ENCODE measurements around the gene STOM.

STOM gene

GRCh38 chr9:121298689-121299466, 71.2 kb downstream of the STOM start (continued):
- peak; percentile 76 for TF ChIP-seq PRDM10 (tag by site-specific recombination; IDR thresholded peaks at IDR 0.05)
- TF ChIP-seq KLF17 (tag by site-specific recombination; IDR thresholded peaks at IDR 0.05), result 0 out of 2 replicates have a peak, but pooled peaks have one; percentile 20

GRCh38 chr9:121298016-121298538, 72.0 kb downstream of the STOM start:
- POLR2A ChIA-PET, result no interaction called here
- CTCF ChIA-PET, result interaction anchor here (0.6 to 3.1 kb wide), 4 partner anchors 20 to 554 kb away, joined by 3 to 15 read pairs (median 6); no protein-coding TSS in a partner anchor
- TF ChIP-seq KLF8 (tag by site-specific recombination; IDR thresholded peaks at IDR 0.05) (no peak), ZSCAN4 (tag by site-specific recombination; IDR thresholded peaks at IDR 0.05) (no peak), ZBTB11 (tag by site-specific recombination; conservative IDR thresholded peaks at IDR 0.05; ENCODE audit: low read depth) (no peak), ZNF175 (tag by site-specific recombination; IDR thresholded peaks at IDR 0.05) (no peak), ZNF398 (tag by site-specific recombination; IDR thresholded peaks at IDR 0.05) (no peak), ZNF2 (tag by site-specific recombination; IDR thresholded peaks at IDR 0.05) (no peak), ZNF548 (tag by site-specific recombination; IDR thresholded peaks at IDR 0.05) (no peak), ZNF664 (tag by site-specific recombination; IDR thresholded peaks at IDR 0.05) (no peak), ZNF670 (tag by site-specific recombination; IDR thresholded peaks at IDR 0.05; ENCODE audit: low read depth) (no peak), BCL11B (tag by site-specific recombination; IDR thresholded peaks at IDR 0.05; ENCODE audit: low read depth) (no peak), ATF2 (tag by site-specific recombination; IDR thresholded peaks at IDR 0.05; ENCODE audit: low read depth) (no peak), ZIC2 (tag by site-specific recombination; IDR thresholded peaks at IDR 0.05) (no peak), ZBTB48 (tag by site-specific recombination; IDR thresholded peaks at IDR 0.05) (no peak), ZSCAN5A (tag by site-specific recombination; IDR thresholded peaks at IDR 0.05) (no peak), ZNF837 (tag by site-specific recombination; IDR thresholded peaks at IDR 0.05) (no peak), ZNF292 (tag by site-specific recombination; IDR thresholded peaks at IDR 0.05; ENCODE audit: borderline replicate concordance, low read depth) (no peak), ZNF132 (tag by site-specific recombination; IDR thresholded peaks at IDR 0.05; ENCODE audit: borderline replicate concordance) (no peak), ZSCAN30 (tag by site-specific recombination; IDR thresholded peaks at IDR 0.05) (no peak)

More at GRCh38 chr9:121298016-121298538, 72.0 kb downstream of the STOM start:
- Histone ChIP-seq H3K36me3 (ENCODE audit: control insufficient read depth in 2 of 2, insufficient read depth in 1 of 2, low read length in 2 of 2) (peaks cover 0 to 7% of the 10 kb centered on the region in 2 experiments; a peak in 1 of 3 replicates), H3K27ac (ENCODE audit: extremely low read depth, low read depth, low read length) (no peak overlapping the region), H3K4me3 (ENCODE audit: low read depth, low read length) (no peak overlapping the region), H3K9me3 (ENCODE audit: control insufficient read depth, insufficient read depth, low read depth, low read length) (no peaks in the 10 kb centered on the region), H3K4me1 (ENCODE audit: control insufficient read depth, insufficient read depth, low read length) (0 out of 2 replicates have a peak, but pooled peaks cover 2% of the 10 kb centered on the region)
